NCI-H1092 treated with DMSO at 0.1 percent for 48 hours (cell line): Measurements from ENCODE around the gene OR6K2.

Experiments used
- DNase-seq: peaks from one replicate; lab custom pipeline; 2025; lab: John Stamatoyannopoulos, UW

The OR6K2 gene

GRCh38 chr1:158685085-158685484 lies 15.4 kb downstream of the OR6K2 start:
- no peak for DNase-seq

- DNase-seq = no peak
Measured at GRCh38 chr1:158681606-158682005, 18.8 kb downstream of the OR6K2 start.

- no peak for DNase-seq
Measured at GRCh38 chr1:158679289-158679688, 21.2 kb downstream of the OR6K2 start.

GRCh38 chr1:158675563-158676323 lies 24.7 kb downstream of the OR6K2 start:
- no peak for DNase-seq

- no peak for DNase-seq
Measured at GRCh38 chr1:158674302-158674701, 26.1 kb downstream of the OR6K2 start.

GRCh38 chr1:158666037-158666436 lies 34.4 kb downstream of the OR6K2 start:
- DNase-seq = no peak

- no peak for DNase-seq
Measured at GRCh38 chr1:158654571-158654970, 45.9 kb downstream of the OR6K2 start.

- no peak for DNase-seq
Measured at GRCh38 chr1:158654086-158654485, 46.4 kb downstream of the OR6K2 start.

GRCh38 chr1:158652721-158653334 lies 47.6 kb downstream of the OR6K2 start:
- no peak for DNase-seq
